ENCODE data around the gene CAPG. TPM values are rescaled to one million over a fixed set of nuclear protein-coding genes. Genes with fewer than 3 reads are reported as not detected.

The CAPG gene, protein sequence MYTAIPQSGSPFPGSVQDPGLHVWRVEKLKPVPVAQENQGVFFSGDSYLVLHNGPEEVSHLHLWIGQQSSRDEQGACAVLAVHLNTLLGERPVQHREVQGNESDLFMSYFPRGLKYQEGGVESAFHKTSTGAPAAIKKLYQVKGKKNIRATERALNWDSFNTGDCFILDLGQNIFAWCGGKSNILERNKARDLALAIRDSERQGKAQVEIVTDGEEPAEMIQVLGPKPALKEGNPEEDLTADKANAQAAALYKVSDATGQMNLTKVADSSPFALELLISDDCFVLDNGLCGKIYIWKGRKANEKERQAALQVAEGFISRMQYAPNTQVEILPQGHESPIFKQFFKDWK
- total RNA-seq: 10 to 100 TPM in 1 of 3 donors, 1 to 10 TPM in 2; 9.1 to 10.9 (median 9.5) TPM

DNA sequence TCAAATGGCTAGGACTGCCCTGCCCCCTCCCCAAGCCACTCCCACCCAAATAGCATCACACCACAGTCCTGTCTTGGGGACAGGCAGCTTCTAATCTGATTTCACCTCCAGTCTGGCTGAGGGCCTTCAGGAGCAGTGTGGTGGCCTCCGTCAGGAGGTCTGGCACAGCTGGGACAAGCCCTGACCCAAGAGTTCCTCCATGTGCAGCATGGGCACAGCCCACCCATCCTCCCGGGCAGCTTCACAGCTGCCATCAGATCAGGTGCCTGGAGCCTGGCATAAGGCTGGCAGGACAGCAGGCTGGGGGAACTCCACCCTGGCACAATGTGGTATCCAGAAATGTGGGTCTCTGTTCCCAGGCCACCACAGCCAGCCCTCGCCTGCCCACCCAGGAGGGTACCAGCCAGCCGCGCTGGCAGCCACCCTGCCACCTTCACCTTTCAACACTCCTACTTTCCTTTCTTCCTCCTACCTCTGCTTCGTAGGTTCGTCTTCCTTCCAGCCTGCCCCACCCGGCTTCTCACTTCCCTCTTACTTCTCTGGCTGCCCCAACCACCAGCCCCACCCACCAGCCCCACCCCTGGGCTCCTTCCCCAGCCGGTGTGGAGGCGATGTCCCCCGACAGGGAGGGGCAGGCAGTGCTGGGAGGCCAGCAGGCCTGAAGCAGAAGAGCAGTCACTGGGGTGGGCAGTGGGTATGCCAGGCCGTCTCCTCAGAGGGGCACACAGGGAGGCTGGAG lies at the start of gene CAPG:
Gene CAPG (minus strand): TSS at position 522 of the 739 bp plus-strand sequence. CDS start 8,221 bp downstream, outside the sequence.
- DNase-seq (peak; percentile 37), ATAC-seq (peak in 1 of 2 donors; percentile 9)
- no peaks in the 10 kb centered on the region for H3K9me3 Mint-ChIP-seq
- H3K4me3 Mint-ChIP-seq: peak within 1 kb of the TSS; percentile 71
- H3K36me3 Mint-ChIP-seq (ENCODE audit: insufficient read depth): no peaks in the 10 kb centered on the region
- peaks cover 7% of the 10 kb centered on the region for H3K27me3 Mint-ChIP-seq (ENCODE audit: low read depth)
- peaks cover 54% of the 10 kb centered on the region for H3K4me1 Mint-ChIP-seq (ENCODE audit: low read depth)

- DNase-seq (no peak), ATAC-seq (no peak)
- no peaks in the 10 kb centered on the region for H3K36me3 Mint-ChIP-seq (ENCODE audit: insufficient read depth)
- no peaks in the 10 kb centered on the region for H3K9me3 Mint-ChIP-seq
- no peaks in the 10 kb centered on the region for H3K4me1 Mint-ChIP-seq (ENCODE audit: low read depth)
- H3K27me3 Mint-ChIP-seq (ENCODE audit: low read depth): no peaks in the 10 kb centered on the region
- no peak overlapping the region for H3K4me3 Mint-ChIP-seq
Measured at GRCh38 chr2:85459771-85460170, 49.6 kb upstream of the CAPG start.

DNA sequence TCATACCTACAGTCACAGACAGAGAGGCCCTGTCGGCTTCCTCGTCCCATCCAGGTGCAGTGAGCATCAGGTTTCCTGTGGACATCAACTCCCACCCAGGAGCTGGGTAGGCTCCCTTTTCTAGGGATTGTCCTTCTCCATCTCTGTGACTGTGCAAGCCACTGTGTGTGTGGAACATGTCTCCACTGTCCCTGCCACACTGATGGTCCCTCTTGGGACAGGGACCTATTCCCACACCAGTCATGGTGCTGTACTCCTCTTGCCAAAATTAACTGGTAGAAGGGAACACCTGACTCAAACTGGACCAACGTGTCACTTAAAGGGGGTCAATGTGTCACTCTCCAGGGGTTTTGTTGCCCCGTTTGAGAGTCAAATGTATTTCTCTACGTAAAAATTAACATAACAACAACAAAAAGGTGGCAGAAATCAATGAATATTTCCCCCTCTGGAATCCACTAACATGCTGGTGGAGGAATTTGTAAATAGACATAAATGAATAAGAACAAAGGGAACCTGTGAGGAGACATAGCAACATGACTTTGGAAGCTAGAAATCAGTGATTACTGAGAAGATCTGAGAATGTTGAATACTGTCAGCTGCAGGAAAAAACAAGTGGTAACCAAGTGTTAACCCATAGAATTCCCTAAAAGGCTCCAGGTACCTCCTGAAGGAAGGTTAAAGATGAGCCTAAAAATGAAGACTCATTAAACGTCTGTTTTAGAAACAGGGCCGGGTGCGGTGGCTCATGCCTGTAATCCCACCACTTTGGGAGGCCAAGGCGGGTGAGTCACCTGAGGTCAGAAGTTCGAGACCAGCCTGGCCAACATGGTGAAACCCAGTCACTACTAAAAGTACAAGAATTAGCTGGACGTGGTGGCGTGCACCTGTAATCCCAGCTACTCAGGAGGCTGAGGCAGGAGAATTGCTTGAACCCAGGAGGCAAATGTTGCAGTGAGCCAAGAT lies 48.7 kb upstream of the CAPG start:
- H3K4me1 Mint-ChIP-seq (ENCODE audit: low read depth): no peaks in the 10 kb centered on the region
- no peak for ATAC-seq
- DNase-seq: no peak
- no peaks in the 10 kb centered on the region for H3K27me3 Mint-ChIP-seq (ENCODE audit: low read depth)
- no peak overlapping the region for H3K4me3 Mint-ChIP-seq
- no peaks in the 10 kb centered on the region for H3K9me3 Mint-ChIP-seq
- H3K36me3 Mint-ChIP-seq (ENCODE audit: insufficient read depth): no peaks in the 10 kb centered on the region

DNA sequence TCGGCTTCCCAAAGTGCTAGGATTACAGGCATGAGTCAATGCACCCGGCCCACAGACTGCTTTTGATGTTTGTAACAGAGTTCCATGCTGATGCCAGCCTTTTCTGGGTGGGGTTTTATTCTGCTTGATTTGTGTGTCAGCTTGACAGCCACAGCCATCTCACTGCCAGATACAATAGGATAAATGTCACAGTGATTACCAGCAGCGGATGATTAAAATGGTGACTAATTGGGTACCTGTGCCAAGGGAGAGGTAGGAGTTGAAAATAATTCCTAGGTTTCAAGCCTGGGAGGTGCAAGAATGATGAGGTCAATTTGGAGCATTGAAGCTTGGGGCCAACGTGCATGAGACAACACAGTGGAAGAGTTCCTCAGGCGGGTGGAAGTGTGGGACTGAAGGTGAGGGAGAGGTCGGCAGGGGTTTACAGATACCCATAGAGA lies 47.7 kb upstream of the CAPG start:
- Mint-ChIP-seq H3K4me3 (no peak overlapping the region), H3K27me3 (ENCODE audit: low read depth) (no peaks in the 10 kb centered on the region), H3K9me3 (no peaks in the 10 kb centered on the region), H3K36me3 (ENCODE audit: insufficient read depth) (no peaks in the 10 kb centered on the region), H3K4me1 (ENCODE audit: low read depth) (no peaks in the 10 kb centered on the region)
- ATAC-seq (no peak), DNase-seq (no peak)

DNA sequence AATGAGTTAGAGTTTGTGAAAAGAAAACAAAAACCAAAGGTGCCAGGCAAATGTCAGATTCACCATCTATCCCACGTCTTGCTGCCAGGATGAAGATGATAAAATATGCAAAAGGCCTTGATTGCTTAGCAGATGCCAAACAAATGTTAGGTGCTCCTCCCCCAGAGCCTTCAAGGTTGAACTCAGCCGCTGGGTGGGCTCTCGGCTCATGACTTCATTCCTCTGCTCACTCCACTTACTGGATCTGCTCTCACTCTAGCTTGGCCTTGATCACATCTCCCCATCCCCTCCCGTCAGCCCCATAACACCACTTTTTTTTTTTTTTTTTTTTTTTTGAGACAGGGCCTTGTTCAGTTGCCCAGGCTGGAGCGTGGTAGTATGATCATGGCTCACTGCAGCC lies 46.9 kb upstream of the CAPG start:
- Mint-ChIP-seq H3K4me3 (no peak overlapping the region), H3K36me3 (ENCODE audit: insufficient read depth) (no peaks in the 10 kb centered on the region), H3K27me3 (ENCODE audit: low read depth) (no peaks in the 10 kb centered on the region), H3K9me3 (no peaks in the 10 kb centered on the region), H3K4me1 (ENCODE audit: low read depth) (no peaks in the 10 kb centered on the region)
- ATAC-seq (no peak), DNase-seq (no peak)

- ATAC-seq (no peak), DNase-seq (no peak)
- Mint-ChIP-seq H3K4me3 (no peak overlapping the region), H3K4me1 (ENCODE audit: low read depth) (no peaks in the 10 kb centered on the region), H3K36me3 (ENCODE audit: insufficient read depth) (no peaks in the 10 kb centered on the region), H3K27me3 (ENCODE audit: low read depth) (no peaks in the 10 kb centered on the region), H3K9me3 (no peaks in the 10 kb centered on the region)
Measured at GRCh38 chr2:85455552-85456090, 45.5 kb upstream of the CAPG start.

DNA sequence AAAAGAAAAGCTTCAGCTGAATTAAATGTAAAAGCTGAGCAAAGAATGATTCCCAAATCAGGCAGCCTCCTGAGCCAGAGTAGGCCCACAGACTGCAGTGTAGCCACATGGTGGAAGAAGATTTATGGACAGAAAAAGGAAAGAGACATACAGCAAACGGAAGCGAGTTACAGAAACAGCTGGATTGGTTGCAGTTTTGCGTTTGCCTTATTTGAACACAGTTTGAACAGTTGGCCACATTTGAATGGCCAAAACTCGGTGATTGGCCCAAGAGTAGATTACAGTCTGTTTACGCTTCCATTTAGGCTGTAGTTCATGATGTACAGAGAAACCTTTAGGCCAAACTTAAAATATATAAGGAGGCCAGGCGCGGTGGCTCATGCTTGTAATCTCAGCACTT lies 43.4 kb upstream of the CAPG start:
- no peaks in the 10 kb centered on the region for H3K27me3 Mint-ChIP-seq (ENCODE audit: low read depth)
- ATAC-seq (no peak), DNase-seq (no peak)
- no peaks in the 10 kb centered on the region for H3K4me1 Mint-ChIP-seq (ENCODE audit: low read depth)
- no peaks in the 10 kb centered on the region for H3K36me3 Mint-ChIP-seq (ENCODE audit: insufficient read depth)
- H3K9me3 Mint-ChIP-seq: no peaks in the 10 kb centered on the region
- H3K4me3 Mint-ChIP-seq: no peak overlapping the region

DNA sequence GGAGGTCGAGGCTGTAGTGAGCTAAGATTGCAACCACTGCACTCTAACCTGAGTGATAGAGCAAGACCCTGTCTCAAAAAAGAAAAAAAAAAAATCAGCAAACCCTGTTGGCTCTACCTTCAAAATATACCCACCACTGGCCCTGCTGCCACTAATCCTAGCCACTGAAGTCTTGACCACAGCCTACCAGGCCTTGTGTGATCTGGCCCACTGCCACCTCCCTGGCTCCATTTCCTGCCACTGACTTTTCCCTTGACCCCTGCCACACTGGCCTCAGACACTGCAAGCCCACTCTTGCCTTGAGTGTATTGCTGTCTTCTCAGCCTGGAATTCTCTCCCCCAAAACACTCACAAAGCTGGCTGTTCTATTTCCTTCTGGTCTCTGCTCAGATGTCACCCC lies 42.1 kb upstream of the CAPG start:
- no peaks in the 10 kb centered on the region for H3K36me3 Mint-ChIP-seq (ENCODE audit: insufficient read depth)
- H3K4me1 Mint-ChIP-seq (ENCODE audit: low read depth): no peaks in the 10 kb centered on the region
- H3K9me3 Mint-ChIP-seq: no peaks in the 10 kb centered on the region
- no peak for DNase-seq
- no peak overlapping the region for H3K4me3 Mint-ChIP-seq
- H3K27me3 Mint-ChIP-seq (ENCODE audit: low read depth): no peaks in the 10 kb centered on the region
- ATAC-seq: no peak

- Mint-ChIP-seq H3K27me3 (ENCODE audit: low read depth) (no peaks in the 10 kb centered on the region), H3K36me3 (ENCODE audit: insufficient read depth) (no peaks in the 10 kb centered on the region), H3K4me1 (ENCODE audit: low read depth) (no peaks in the 10 kb centered on the region), H3K9me3 (no peaks in the 10 kb centered on the region), H3K4me3 (no peak overlapping the region)
- no peak for ATAC-seq
- DNase-seq: no peak
Measured at GRCh38 chr2:85449214-85449588, 39.0 kb upstream of the CAPG start.

DNA sequence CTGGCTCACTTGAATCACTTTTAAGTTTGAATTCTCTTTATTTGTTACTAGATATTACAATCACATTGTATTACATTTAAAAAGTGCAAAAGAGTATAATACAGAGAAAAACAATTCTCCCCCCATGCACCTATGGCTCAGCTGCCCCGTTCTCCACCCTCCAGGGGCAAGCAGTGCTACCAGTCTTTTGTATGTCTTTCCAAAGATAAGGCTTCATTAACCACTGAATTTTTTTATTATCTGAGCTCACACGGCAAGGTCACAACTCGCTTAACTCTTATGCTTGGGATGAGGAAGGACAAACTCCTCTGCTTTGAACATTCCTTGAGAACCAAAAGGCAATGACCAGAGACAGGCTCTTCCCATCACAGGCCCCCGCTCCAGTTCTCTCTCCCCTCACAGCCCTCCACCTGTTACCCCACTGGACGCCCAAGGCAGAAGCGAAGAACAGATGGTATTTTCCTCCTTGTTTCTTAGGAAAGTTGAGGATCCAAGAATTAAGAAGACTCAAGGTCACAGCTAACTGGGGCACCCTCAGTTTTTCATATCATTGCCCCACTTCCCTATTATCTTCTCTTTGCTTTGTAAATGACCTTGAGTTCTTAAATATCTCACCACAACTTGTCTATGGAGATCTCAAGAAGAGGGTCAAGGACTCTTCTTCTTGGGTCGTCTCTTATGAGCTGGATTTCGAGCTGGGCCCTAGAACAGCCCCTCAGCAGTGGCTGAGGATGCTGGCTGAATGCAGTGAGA lies 38.5 kb upstream of the CAPG start:
- Mint-ChIP-seq H3K4me1 (ENCODE audit: low read depth) (no peaks in the 10 kb centered on the region), H3K27me3 (ENCODE audit: low read depth) (no peaks in the 10 kb centered on the region), H3K4me3 (no peak overlapping the region), H3K36me3 (ENCODE audit: insufficient read depth) (no peaks in the 10 kb centered on the region), H3K9me3 (no peaks in the 10 kb centered on the region)
- ATAC-seq: no peak
- no peak for DNase-seq

- no peak for DNase-seq
- ATAC-seq: no peak
- H3K27me3 Mint-ChIP-seq (ENCODE audit: low read depth): no peaks in the 10 kb centered on the region
- no peaks in the 10 kb centered on the region for H3K4me1 Mint-ChIP-seq (ENCODE audit: low read depth)
- H3K36me3 Mint-ChIP-seq (ENCODE audit: insufficient read depth): no peaks in the 10 kb centered on the region
- H3K9me3 Mint-ChIP-seq: no peaks in the 10 kb centered on the region
- H3K4me3 Mint-ChIP-seq: no peak overlapping the region
Measured at GRCh38 chr2:85447222-85447585, 37.0 kb upstream of the CAPG start.

GRCh38 chr2:85446296-85447221 lies 36.4 kb upstream of the CAPG start:
- no peaks in the 10 kb centered on the region for H3K36me3 Mint-ChIP-seq (ENCODE audit: insufficient read depth)
- no peak for DNase-seq
- no peaks in the 10 kb centered on the region for H3K9me3 Mint-ChIP-seq
- H3K4me3 Mint-ChIP-seq: no peak overlapping the region
- H3K27me3 Mint-ChIP-seq (ENCODE audit: low read depth): no peaks in the 10 kb centered on the region
- no peaks in the 10 kb centered on the region for H3K4me1 Mint-ChIP-seq (ENCODE audit: low read depth)
- no peak for ATAC-seq

All from activated T-cell treated with anti-CD3 and anti-CD28 coated beads, Interleukin-2, amount 50 U/mL, for 4 hours (primary cell).